AG08396 (cell line): ENCODE data around the gene AP5Z1.

Experiments
- DNase-seq: peaks from one replicate; pipeline ENCODE4 v3.0.0; 2012; ENCODE audit warnings: low spot score, mixed read lengths

The AP5Z1 gene

DNA sequence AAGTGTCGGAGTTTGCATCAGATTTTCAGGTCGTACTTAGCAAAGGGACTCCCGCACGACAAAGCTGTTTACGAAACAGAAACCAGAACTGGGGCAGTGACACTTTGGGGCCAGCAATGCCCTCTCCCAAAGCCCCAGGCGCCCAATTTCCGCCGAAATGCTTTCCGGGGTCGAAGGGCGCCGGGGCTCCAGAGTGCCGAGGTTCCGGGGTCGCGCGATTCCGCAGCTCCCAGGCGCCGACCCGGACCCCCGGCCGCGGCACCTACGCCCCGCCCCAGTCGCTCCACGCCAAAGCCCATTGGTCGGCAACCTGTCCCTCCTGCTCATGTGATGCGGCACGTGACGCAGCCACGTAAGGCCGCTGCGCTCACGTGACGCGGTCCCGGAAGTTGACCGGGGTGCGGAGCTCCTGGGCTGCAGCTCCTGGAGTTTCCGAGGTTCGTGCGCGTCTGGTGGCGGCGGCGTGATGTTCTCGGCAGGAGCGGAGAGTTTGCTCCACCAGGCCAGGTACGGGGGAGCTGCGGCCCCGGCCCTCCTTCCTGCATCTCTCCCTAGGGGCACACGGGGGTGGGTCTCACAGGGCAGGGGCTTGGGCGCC is at the start of gene AP5Z1:
Gene AP5Z1 (plus strand): TSS at position 374 of the 598 bp plus-strand sequence. CDS start 93 bp downstream, at position 467.
- DNase-seq, result peak; percentile 100

- DNase-seq, result no peak
Measured at GRCh38 chr7:4725850-4726450, 49.5 kb upstream of the AP5Z1 start.

GRCh38 chr7:4726566-4726965 is 48.9 kb upstream of the AP5Z1 start:
- DNase-seq, result no peak

GRCh38 chr7:4727914-4728705 is 47.3 kb upstream of the AP5Z1 start:
- no peak for DNase-seq

GRCh38 chr7:4729266-4729665 is 46.2 kb upstream of the AP5Z1 start:
- no peak for DNase-seq

DNA sequence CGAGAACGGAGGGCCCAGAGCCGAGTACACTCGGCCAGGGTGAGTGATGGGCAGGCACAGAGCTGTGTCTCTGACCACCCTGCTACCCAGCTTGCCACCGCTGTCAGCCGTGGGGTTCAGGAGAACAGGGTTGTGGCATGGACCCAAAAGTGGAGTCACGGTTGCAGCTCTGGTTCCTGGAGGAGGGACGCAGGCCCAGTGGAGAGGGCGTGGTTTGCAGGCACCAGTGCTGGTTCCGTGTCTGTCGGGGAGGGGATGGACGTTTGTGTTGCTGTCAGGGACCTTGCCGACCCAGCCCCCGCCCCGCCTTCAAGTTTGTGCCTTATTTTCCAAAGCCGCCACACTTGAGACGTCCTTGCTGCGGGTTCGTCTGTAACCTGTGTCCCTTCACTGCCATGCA is 45.1 kb upstream of the AP5Z1 start:
- no peak for DNase-seq

DNA sequence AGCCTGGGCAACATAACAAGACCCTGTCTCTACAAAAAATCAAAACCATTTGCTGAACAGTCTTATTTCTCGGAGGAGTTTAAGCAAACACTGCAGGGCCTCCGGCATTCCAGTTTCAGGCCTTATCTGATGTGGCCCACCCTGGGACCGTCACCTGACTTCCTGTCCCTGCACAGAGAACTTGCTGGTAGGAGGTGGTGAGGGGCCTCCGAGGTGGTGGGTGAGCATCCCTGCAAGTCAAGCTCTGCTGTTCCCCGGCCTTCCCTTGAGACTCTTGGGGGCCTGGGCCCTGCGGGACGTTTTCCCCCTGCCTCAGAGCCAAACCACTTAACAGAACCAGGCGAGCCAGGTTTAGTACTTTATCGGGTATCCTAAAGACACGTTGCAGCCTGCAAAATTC is 44.5 kb upstream of the AP5Z1 start:
- DNase-seq, result no peak

DNA sequence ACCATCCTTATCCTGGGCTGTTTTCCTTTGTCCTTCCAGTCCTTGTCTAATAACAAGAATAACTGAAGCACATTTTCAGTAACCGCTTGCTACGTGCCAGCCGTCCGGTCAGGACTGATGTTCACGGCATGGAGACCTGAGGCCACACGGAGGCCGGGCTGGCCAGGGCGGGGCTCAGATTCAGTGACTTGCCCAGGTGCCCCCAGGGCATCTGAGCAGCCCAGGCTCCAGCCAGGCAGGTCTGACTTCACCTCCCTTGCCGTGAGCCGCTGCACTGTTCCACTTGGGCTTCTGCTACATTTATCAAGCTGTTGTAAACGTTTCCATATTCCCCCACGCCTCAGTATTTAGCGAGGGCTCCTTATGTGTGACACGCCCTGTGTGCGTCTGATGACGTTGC is 43.6 kb upstream of the AP5Z1 start:
- DNase-seq, result no peak

DNA sequence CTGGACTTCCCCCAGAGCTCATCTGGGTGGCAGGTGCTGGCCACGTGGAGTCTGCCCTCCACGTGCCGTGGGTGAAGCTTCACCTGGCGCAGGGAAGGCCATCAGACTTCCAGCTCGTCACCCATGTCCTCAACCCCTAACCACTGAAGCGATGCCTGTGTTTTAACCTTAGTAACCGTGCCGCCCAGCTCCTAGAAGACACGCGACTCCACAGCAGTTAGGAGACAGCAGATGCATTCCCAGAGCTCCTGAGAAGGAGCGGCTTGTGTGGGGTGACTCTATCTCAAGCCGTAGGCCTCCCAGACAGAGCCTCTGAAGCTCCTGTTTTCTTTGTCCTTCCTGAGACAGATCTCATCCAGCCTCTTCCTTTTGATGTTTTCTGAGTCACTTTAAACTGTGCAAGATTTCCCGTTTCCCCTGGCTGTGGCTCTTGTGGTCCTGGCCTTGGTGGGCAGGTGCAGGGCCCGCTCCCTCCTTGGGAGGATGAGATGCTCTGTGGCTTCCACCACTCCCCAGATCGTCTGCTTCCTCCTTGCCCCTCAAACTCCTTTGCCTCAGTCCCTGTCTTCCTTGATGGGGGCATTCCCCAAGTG is 41.4 kb upstream of the AP5Z1 start:
- no peak for DNase-seq

DNA sequence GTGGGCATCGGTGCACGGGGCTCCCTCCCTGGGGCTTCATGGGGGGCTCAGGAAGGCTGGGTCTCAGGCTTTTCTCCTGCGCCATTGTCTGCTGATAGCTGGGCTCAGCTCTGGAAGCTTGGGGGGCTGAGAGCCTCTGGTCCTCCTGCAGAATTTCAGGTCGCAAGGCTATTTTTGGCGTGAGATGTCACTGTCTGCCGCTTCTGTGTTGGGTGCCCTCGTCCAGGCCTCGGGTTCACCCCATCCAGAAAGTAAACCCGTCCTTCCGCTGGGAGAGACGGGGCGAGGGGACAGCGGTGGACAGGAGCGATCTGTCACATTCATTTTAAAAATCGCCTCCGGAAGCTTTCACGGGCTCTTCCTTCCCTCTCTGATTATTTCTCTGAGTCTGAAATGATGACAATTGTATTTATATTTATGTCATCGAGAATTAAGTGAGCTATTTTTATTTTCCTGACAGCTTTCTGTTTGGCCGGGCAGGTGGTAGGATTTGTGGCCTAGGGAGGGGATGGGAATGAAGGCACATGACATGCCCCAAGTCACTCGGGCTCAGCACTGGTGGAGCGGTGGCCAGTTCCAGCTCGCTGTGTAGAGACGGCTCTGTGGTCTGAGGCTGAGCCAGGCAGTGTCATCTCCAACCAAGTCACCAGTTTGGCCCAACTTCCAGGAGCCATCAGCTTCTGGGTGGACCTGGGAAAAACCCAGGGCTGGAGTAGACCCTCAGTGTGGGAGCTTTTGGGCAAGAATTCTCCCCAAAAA is 40.7 kb upstream of the AP5Z1 start:
- no peak for DNase-seq

- no peak for DNase-seq
Measured at GRCh38 chr7:4737300-4737699, 38.1 kb upstream of the AP5Z1 start.

DNA sequence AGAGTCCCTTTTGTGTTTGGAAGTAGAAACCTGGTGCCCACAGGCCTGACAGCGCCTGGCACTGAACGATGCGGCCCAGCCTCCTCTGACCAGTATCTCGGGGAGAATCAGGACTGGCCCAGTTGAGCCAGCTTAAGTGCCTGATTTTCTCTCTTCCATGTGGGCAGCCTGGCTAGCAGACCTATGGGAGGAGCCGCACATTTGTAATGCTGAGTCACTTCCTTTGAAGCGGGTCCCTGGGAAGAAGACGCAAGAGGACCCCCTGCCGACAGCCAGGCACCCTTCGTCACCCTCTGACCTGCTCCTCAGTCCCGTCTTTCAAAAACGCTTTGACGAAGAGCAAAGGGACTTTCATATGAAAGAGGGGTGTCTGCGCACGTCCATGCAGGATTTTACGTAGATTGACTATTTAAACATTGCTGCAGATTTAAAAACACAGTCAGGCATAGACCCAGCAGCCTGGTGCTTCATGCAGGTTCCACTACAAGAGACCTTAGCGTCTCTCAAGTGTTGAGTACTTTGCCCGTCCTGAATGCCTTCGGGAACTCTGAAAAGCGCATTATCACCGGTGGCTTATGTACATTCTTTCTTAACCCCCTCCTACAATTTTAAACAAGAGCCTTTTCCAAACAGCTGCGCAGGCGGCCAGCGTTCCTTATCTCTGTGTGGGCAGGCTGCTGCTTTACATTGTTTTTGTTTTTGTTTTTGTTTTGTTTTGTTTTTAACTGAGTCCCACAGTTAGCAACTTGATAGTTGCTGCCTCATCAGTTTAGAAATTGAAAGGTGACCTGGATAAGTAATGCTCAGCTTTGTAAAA is 36.5 kb upstream of the AP5Z1 start:
- peak; percentile 79 for DNase-seq

DNA sequence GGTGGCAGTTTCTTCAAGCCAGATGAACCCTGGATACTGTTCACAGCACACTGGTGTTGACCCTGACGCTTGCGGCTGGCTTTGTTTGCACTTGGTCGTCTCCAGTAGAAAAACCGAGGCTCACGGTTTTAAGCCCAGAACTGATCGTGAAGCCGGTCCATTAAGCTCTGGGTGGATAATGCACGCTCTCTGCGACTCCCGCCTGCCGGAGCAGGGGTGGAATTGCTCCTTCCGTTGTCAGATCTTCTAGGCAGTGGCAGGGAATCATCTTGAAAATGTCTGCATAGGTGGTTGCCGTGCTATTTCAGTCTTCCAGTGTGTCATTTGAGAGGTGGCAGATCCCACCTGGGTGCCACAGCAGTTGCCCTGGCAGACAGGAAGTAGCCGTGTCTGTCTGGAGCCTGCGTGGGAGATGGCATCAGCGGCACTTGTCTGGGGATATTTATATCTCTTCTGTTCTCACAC is 35.9 kb upstream of the AP5Z1 start:
- no peak for DNase-seq

GRCh38 chr7:4740796-4741195 is 34.6 kb upstream of the AP5Z1 start:
- DNase-seq, result no peak

DNA sequence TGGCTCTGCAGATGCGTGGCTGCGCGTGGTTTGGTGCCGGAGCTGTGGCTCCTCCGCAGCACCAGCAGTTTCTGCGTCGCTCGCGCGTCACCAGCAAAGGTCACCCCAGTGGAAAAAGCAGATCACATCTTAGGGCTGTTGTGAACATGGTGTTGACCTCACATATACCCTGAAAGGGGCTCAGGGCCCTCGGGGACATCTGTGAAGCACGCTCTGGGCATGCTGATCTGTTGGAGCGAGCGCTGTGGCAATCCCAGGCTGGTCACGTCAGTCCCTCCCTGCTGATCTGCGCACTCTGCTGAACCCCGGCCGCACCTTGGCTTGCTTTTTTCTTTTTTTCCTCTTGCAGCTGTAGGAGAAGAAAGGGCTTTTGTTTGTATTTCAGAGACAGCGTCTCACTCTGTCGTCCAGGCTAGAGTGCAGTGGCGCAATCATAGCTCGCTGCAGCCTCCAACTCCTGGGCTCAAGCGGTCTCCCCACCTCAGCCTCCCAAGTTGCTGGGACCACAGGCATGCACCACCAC is 33.3 kb upstream of the AP5Z1 start:
- DNase-seq, result no peak

- no peak for DNase-seq
Measured at GRCh38 chr7:4742852-4743251, 32.6 kb upstream of the AP5Z1 start.

DNA sequence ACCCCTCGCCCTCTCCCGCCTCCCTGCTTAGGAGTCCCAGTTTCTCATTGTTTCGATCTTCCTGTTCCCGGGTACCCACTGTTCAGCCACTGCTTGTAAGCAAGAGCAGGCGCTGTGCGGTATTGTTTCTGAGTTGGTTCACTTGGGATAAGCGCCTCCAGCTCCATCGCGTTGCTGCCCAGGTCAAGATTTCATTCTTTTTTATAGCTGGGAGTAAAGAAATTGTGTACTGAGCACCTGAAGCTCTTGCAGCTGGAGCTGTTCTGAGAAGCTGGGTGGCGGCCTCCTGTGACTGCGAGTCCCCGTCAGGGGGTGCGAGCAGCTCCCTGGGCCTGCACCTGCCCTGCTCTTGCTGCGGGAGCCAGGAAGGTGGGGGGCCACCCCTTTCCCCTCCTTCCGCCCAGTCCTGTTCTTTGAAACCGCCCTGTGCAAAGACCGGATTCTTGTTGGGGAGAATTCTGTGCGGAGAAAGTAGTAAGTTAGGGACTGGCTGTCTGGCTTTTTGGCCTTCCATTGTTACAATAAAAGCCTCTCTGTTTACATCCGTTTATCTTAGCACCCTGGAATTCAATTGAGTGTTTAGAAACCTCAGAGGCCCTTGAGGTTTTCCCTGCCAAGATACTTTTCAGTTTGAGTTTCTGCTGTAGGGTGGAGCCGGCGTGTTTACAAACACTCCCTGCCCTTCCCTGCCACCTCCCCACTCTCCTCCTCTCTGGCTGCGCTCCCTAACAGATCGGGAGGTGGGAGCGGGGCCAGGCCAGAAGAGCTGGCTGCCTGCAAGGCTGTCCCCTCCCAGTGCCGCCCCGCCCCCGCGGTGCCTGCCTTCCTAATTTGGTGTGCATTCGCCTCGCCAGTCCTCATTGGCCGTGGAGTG is 30.8 kb upstream of the AP5Z1 start:
- peak; percentile 98 for DNase-seq

GRCh38 chr7:4745265-4745919 is 30.0 kb upstream of the AP5Z1 start:
- DNase-seq, result no peak
